Astrocyte of the spinal cord (primary cell): ENCODE data around the gene NBL1.
"Not testable (repeated sequence)": the region's sequence is repeated elsewhere in the genome, so short reads cannot be mapped to it uniquely, and the experiment has no call there.

Experiments used
- DNase-seq: peaks from one replicate; pipeline ENCODE4 v3.0.0; 2011; ENCODE audit warnings: low read depth, low spot score
- H3K4me3 ChIP-seq: 2 replicates; pipeline ENCODE4 v1.5.1; 2011; ENCODE audit warnings: low read depth, mild to moderate bottlenecking, low read length, moderate library complexity
- in situ Hi-C: cut with HindIII; loops from 2 replicates; pipeline ENCODE4 v1.10.0; 2017; ENCODE audit warnings: low sequenced_read_pairs
- TF ChIP-seq, protein P1 (sequence below): IDR thresholded peaks from 2 replicates; pipeline ENCODE4 v1.5.1; 2012; ENCODE audit warnings: low read depth, mild to moderate bottlenecking, low read length, inconsistent platforms

Gene NBL1

DNA sequence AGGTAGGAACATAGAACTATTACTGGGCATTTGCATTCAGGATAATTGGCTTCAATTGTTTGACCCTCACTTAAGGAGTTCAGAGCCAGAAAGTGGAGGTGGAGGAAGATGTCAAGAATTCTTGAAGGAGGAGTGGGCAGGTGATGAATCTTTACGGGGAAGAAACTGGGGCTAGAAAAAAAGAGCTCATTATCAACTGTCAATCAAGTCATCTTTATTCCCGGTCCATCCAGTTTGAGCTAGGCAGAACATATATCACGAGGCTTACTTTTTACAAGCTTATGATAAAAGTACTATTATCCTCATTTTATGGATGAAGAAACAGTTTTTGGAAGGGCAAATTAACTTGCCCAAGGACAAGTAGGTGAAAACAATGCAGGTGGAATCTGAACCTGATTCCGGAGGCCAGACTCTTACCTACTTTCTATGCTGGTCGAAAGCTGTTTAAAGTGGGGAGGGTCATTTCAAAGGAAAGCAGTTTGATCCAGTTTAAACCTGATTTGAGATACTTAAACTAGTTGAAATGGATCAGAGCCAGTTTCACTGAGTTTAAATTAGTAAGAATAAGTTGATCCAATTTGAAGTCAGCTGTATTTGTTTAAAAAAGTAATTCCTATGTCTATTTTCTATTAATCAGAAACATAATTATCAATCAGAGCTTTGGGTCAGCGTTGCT is 13.3 kb upstream of the NBL1 start:
- in situ Hi-C loops: loop anchor here (25.0 kb wide), 2 partner anchors 194 to 294 kb away; no protein-coding TSS in a partner anchor

DNA sequence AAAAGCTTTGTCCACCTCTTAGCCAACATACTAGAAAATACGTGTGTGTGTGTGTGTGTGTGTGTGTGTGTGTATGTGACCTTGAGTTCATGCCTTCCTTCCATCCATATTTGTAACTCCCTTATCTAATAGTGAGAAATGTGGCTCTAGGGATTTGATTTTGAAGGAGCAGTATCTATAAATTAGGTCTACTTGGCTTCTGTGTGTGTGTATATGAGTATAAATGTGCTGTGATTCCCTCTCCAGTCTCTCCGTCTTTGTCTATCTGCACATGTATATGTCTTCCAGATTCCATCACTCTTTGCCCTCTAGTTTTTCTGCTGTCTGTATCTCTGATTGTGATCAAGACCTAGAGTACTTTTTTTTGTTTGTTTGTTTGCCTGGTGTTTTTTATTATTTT is 11.9 kb upstream of the NBL1 start:
- DNase-seq: no peak
- TF ChIP-seq, protein P1, sequence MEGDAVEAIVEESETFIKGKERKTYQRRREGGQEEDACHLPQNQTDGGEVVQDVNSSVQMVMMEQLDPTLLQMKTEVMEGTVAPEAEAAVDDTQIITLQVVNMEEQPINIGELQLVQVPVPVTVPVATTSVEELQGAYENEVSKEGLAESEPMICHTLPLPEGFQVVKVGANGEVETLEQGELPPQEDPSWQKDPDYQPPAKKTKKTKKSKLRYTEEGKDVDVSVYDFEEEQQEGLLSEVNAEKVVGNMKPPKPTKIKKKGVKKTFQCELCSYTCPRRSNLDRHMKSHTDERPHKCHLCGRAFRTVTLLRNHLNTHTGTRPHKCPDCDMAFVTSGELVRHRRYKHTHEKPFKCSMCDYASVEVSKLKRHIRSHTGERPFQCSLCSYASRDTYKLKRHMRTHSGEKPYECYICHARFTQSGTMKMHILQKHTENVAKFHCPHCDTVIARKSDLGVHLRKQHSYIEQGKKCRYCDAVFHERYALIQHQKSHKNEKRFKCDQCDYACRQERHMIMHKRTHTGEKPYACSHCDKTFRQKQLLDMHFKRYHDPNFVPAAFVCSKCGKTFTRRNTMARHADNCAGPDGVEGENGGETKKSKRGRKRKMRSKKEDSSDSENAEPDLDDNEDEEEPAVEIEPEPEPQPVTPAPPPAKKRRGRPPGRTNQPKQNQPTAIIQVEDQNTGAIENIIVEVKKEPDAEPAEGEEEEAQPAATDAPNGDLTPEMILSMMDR: no peak
- H3K4me3 ChIP-seq: no peak overlapping the region
- in situ Hi-C loops: loop anchor here (25.0 kb wide), 2 partner anchors 195 to 295 kb away; no protein-coding TSS in a partner anchor

More for the DNA sequence above, 13.3 kb upstream of the NBL1 start:
- TF ChIP-seq, protein P1: no peak
- H3K4me3 ChIP-seq: no peak overlapping the region
- no peak for DNase-seq

DNA sequence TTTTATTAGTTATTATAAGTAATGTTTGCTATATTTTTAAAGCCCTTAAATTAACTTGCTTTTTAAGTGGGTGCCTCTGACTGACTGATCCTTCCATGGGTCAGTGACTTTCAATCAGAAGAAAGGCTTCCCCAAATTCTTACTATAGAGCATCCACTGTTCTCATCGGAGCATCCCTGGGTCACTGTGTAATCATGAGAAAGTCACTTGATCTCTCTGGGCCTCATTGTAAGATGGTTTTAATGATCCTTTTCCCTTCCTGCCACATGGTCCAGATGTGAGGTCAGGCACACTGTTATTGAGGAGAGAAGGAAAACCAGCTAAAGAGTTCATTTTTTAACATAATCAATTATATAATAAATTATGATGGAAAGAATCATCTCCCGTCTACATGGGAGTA is 11.0 kb upstream of the NBL1 start:
- DNase-seq: no peak
- TF ChIP-seq, protein P1: no peak
- in situ Hi-C loops: loop anchor here (25.0 kb wide), 2 partner anchors 196 to 296 kb away; no protein-coding TSS in a partner anchor

DNA sequence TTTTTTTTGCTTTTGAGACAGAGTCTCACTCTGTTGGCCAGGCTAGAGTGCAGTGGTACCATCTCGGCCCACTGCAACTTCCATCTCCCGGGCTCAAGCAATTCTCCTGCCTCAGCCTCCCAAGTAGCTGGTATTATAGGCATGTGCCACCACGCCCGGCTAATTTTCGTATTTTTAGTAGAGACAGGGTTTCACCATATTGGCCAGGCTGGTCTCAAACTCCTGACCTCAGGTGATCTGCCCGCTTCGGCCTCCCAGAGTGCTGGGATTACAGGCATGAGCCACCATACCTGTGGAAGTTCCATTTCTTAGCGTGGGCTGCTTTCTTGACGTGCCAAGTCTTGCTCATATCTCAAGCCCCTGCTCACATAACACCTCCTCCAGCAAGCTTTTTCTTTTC is 9.0 kb upstream of the NBL1 start:
- not testable (repeated sequence) for DNase-seq, H3K4me3 ChIP-seq
- in situ Hi-C loops: loop anchor here (25.0 kb wide), 2 partner anchors 198 to 298 kb away; no protein-coding TSS in a partner anchor

More for the DNA sequence above, 11.0 kb upstream of the NBL1 start:
- no peak overlapping the region for H3K4me3 ChIP-seq

DNA sequence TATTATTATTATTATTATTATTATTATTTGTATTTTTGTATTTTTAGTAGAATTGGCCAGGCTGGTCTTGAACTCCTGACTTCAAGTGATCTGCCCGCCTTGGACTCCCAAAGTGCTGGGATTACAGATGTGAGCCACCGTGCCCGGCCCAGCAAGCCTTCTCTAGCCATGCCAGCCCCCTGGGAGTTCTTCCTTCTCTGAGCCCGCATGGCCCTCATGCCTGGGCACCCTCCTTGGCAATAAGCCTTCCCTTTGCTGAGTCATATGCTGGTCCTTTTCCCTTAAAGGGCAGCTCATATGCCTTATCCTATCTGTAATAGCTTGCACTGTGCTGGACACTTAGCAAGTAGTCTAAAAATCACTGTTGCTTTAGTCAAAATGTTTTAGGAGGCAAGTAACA is 8.5 kb upstream of the NBL1 start:
- TF ChIP-seq, protein P1: no peak
- no peak for DNase-seq
- H3K4me3 ChIP-seq: no peak overlapping the region
- in situ Hi-C loops: loop anchor here (25.0 kb wide), 2 partner anchors 198 to 298 kb away; no protein-coding TSS in a partner anchor

DNA sequence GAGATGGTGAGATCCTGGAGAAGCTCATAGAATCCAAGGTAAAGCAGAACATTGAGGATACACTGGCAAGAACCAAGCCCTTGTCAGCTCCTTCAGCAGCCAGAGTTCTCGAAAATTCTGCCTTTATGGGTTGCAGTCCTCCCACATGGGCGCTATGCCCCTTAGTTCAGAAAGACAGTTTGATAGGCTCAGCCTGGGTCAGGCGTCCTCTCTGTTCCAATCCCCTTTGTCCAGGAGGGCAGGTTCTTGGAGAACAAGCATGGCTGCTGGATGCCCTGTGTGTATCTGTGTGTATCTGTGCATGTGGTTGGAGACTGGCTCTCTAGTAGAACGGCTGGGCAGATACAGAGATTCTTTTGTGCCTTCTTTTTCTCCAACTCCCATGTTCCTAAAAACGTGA is 8.0 kb upstream of the NBL1 start:
- no peak for DNase-seq
- TF ChIP-seq, protein P1: no peak
- H3K4me3 ChIP-seq: no peak overlapping the region
- in situ Hi-C loops: loop anchor here (25.0 kb wide), 2 partner anchors 199 to 299 kb away; no protein-coding TSS in a partner anchor

DNA sequence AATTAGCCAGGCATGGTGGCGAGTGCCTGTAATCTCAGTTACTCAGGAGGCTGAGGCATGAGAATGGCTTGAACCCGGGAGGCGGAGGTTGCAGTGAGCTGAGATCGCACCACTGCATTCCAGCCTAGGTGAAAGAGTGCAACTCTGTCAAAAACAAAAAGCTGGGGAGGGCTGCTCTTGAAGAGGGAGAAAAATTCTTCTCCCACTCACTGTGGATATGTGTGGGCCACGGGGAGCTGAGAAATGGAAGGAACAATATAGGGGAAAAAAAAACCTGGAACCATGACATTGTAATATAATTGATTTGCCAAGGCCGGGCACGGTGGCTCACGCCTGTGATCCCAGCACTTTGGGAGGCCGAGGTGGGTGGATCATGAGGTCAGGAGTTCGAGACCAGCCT is 7.4 kb upstream of the NBL1 start:
- not testable (repeated sequence) for H3K4me3 ChIP-seq, DNase-seq
- in situ Hi-C loops: loop anchor here (25.0 kb wide), 2 partner anchors 199 to 299 kb away; no protein-coding TSS in a partner anchor
